ENCODE results near the gene GSTP1.
"Not testable (repeated sequence)": the region's sequence is repeated elsewhere in the genome, so short reads cannot be mapped to it uniquely, and the experiment has no call there.

The GSTP1 gene

DNA sequence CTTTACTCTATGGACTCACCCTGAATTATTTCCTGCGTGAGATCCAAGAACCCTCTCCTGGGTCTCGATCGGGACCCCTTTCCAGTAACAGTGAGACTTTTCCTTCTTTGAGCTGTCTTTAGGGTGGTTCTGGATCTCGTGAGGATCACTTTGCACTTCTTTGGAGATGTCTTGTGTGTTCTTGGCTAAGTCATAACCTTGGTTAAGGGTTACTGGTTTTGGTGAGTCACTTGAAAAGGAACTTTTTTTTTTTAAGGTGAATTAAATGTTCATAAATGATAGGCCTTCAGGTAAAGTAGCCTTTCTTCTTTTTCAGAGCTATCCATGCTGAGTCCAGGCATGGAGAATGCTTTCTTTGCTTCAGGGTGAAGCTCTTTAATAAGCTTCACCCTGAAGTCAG is 19.4 kb upstream of the GSTP1 start:
- DNase-seq, result no peak

DNA sequence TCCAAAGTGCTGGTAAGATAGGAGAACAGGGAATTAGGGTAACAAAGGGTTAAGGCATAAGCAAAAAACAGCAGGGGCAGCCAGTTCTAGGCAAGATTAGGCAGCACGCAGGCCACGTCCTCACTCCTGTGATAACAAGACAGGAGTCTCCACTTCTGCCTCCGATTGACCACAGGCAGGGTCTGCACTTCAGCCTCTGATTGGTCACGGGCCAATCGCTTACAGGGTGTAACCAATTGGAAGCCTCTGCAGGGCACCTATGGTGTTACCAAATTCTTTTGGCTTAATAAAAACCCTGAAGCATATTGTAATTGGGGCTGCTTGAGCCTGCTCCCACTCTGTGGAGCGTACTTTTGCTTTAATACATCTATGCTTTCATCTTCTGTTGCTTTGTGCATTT is 12.2 kb upstream of the GSTP1 start:
- no peak for DNase-seq

DNA sequence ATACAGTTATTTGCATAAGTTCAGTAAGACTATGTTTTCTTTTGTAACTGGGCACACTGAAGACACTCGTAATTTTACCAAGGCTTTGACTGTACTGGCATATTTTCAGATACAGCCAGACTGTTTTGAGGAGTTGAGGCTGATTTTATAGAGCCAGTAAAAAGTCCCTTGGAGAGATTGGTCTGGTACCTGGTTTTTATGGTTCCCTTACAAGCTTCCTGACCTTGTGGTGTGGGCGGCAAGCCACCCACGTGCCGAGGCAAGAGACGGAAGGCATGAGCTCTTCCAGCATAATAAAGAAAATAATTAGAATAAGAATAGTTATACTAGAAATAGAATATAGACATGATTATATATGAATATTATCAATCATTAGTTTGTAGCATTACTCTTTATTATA is 11.3 kb upstream of the GSTP1 start:
- no peak for DNase-seq

DNA sequence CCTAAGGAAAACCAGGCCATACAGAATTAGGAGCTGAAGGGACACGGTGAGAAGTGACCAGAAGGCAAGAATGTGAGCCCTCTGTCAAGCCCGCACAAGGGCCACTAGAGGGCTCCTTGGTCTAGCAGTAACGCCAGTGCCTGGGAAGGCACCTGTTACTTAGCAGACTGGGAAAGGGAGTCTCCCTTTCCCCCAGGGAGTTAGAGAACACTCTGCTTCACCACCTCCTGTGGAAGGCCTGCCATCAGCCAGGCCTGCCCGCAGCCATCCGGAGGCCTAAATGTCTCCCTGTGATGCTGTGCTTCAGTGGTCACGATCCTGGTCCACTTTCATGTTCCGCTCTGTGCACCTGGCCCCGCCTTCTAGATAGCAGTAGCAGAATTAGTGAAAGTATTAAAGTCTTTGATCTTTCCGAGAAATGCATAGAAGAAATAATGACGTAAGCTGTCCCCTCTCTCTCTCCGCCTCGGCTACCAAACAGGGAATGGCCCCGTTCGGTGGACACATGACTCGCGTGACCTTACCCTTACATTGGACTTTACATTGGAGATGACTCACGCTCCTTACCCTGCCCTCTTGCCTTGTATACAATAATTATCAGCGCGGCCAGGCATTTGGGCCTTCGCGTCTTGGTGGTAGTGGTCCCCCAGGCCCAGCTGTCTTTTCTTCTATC is 10.7 kb upstream of the GSTP1 start:
- DNase-seq, result peak; percentile 30 to 65

DNA sequence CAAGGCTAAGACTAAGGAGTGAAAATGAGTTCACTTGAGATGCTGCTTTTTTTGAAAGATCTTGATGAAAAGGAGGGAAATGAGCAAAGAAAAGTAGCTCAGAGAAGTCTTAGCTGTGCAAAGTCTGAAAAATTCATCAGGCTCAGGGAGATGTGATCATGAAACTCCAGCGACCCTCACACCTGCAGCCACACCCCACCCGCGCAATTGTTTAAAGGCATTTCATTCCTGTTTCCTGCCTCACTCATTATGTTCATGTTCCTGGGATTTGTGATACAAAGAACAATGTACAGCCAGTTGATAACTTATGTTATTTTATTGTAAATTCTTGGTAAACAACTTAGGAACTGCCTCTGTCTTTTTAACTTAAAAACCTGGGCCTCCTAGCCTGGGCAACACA is 8.7 kb upstream of the GSTP1 start:
- no peak for DNase-seq

DNA sequence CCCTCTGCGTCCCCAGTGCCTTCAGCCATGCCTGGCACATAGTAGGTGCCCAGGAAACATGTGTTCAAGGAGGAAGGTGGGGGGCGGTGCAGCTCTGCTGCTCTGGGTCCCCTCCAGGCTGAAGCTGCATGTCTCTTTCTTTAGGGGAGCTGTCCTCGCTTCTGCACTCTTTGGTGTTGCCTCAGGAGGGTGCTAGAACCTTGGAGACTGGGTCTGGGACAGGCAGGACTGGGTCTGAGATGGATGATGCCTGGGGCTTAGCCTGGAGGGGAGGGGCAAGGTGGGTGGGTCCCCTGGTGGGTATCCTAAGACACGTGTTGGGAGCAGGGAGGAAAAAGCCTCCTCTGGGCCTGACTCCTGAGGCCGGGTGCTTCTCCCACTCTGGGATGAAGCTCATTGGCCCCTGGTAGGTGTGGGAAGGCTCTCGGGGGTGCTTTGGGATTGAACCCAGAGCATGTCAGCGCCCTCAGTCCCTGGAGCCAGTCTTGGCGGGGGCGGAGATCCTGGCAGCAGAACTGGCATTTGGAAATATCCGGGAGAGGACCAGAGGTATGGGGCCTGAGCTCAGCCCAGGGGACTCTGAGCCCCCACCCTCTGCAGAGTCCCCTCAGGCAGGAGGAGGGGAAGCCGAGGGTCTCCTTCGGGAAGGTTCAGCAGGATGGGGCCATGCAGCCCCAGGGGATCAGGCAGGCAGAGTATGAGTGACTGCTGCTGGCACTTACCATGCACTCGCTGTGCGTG is 6.7 kb upstream of the GSTP1 start:
- DNase-seq, result no peak

DNA sequence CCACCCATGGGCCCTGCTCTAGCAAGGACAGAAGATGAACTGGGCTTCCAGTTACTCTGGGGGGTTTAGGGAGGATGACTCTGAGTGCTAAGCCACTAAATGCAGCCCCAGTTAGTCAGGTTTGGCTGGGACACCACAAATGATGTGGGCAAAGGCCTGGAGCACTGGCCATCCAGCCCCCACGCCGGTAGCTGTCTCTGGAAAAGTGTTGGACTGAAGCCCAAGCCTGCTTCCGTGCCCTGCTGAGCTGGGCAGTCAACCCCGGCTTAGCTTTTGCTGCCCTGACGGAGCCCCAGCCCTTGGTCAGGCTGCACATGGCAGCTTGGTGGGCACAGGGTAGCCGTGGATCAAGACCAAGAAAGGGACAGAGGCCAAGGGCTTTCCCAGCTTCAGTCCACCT is 5.7 kb upstream of the GSTP1 start:
- no peak for DNase-seq

DNA sequence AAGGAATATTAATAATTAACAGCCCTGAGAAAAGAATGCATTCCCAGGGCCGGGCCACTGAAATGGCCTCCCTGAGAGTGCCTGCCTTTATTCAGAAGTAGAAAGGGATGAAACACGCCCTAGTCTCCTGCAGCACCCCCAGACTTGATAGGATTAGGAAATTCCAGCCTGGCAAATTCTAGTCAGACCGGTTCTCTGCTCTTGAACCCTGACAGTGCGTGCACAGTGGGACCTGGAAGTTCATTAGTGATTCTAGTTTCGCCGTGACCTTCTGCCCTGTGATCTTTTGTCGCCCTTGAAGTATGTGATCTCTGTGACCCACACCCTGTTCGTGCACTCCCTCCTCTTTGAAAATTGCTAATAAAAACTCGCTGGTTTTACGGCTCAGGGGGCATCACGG is 2.1 kb upstream of the GSTP1 start:
- no peak for DNase-seq

DNA sequence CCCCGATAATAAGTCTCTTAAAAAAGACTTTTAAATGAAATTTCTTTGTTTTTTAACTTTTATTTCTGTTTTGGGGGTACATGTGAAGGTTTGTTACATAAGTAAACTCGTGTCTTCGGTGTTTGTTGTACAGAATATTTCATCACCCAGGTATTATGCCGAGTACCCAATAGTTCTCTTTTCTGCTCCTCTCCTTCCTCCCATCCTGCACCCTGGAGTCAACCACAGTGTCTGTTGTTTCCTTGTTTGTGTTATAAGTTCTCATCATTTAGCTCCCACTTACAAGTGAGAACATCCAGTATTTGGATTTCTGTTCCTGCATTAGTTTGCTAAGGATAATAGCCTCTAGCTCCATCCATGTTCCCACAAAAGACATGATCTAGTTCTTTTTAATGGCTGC is 1.6 kb upstream of the GSTP1 start:
- DNase-seq, result no peak

DNA sequence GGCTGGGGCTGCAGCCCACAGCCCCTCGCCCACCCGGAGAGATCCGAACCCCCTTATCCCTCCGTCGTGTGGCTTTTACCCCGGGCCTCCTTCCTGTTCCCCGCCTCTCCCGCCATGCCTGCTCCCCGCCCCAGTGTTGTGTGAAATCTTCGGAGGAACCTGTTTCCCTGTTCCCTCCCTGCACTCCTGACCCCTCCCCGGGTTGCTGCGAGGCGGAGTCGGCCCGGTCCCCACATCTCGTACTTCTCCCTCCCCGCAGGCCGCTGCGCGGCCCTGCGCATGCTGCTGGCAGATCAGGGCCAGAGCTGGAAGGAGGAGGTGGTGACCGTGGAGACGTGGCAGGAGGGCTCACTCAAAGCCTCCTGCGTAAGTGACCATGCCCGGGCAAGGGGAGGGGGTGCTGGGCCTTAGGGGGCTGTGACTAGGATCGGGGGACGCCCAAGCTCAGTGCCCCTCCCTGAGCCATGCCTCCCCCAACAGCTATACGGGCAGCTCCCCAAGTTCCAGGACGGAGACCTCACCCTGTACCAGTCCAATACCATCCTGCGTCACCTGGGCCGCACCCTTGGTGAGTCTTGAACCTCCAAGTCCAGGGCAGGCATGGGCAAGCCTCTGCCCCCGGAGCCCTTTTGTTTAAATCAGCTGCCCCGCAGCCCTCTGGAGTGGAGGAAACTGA is 731 bp downstream of the GSTP1 start:
- DNase-seq, result no peak

DNA sequence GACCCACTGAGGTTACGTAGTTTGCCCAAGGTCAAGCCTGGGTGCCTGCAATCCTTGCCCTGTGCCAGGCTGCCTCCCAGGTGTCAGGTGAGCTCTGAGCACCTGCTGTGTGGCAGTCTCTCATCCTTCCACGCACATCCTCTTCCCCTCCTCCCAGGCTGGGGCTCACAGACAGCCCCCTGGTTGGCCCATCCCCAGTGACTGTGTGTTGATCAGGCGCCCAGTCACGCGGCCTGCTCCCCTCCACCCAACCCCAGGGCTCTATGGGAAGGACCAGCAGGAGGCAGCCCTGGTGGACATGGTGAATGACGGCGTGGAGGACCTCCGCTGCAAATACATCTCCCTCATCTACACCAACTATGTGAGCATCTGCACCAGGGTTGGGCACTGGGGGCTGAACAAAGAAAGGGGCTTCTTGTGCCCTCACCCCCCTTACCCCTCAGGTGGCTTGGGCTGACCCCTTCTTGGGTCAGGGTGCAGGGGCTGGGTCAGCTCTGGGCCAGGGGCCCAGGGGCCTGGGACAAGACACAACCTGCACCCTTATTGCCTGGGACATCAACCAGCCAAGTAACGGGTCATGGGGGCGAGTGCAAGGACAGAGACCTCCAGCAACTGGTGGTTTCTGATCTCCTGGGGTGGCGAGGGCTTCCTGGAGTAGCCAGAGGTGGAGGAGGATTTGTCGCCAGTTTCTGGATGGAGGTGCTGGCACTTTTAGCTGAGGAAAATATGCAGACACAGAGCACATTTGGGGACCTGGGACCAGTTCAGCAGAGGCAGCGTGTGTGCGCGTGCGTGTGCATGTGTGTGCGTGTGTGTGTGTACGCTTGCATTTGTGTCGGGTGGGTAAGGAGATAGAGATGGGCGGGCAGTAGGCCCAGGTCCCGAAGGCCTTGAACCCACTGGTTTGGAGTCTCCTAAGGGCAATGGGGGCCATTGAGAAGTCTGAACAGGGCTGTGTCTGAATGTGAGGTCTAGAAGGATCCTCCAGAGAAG is 1.6 kb downstream of the GSTP1 start:
- DNase-seq, result no peak

DNA sequence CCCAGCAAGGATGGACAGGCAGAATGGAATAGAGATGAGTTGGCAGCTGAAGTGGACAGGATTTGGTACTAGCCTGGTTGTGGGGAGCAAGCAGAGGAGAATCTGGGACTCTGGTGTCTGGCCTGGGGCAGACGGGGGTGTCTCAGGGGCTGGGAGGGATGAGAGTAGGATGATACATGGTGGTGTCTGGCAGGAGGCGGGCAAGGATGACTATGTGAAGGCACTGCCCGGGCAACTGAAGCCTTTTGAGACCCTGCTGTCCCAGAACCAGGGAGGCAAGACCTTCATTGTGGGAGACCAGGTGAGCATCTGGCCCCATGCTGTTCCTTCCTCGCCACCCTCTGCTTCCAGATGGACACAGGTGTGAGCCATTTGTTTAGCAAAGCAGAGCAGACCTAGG is 2.3 kb downstream of the GSTP1 start:
- no peak for DNase-seq

DNA sequence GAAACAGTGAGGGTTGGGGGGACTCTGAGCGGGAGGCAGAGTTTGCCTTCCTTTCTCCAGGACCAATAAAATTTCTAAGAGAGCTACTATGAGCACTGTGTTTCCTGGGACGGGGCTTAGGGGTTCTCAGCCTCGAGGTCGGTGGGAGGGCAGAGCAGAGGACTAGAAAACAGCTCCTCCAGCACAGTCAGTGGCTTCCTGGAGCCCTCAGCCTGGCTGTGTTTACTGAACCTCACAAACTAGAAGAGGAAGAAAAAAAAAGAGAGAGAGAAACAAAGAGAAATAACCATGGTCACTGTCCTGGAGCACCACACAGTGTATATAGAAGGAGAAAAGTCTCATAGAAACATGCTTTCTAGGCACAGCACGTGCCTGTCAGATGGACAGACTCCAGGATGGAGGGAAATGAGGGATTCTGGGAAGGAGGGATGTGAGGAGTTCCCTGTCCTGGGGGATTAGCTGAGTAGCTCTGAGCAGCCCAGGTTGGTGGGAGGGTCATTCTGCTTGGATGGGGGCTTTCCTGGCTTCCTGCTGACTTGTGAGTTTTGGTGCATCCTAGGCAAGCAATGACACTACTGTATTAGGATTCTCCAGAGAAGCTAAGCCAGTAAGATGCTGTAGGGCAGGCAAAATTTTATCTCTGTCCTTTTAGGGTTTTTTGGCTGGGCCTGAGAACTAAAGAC is 3.1 kb downstream of the GSTP1 start:
- DNase-seq, result no peak

DNA sequence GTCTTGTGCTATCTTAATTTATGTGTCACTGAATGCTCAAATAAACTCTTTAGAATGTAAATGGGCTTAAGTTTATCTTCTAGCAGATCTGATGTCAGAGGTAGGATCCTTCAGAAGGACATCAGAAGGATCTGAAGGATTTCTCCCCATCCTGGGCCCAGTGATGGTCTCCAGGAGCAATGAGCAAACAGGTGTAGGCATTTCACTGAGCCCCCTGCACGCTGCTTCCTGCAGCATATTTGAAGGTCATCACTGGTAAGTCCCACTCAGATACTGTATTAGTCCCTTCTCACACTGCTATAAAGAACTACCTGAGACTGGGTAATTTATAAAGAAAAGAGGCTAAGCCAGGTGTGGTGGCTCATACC is 4.5 kb downstream of the GSTP1 start:
- no peak for DNase-seq

DNA sequence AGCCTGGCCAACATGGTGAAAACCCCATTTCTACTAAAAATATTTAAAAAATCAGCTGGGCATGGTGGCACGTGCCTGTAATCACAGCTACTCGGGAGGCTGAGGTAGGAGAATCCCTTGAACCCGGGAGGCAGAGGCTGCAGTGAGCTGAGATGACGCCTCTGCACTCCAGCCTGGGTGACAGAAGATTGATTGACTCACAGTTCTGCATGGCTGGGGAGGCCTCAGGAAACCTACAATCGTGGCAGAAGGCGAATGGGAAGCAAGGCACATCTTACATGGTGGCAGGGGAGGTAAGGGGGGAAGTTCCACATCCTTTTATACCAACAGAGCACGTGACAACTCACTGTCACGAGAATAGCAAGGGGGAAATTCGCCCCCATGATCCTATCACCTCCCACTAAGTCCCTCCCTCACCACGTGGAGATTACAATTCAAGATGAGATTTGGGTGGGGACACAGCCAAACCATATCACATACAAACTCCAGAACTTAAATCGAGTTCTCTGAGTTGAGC is 5.3 kb downstream of the GSTP1 start:
- DNase-seq, result not testable (repeated sequence)

DNA sequence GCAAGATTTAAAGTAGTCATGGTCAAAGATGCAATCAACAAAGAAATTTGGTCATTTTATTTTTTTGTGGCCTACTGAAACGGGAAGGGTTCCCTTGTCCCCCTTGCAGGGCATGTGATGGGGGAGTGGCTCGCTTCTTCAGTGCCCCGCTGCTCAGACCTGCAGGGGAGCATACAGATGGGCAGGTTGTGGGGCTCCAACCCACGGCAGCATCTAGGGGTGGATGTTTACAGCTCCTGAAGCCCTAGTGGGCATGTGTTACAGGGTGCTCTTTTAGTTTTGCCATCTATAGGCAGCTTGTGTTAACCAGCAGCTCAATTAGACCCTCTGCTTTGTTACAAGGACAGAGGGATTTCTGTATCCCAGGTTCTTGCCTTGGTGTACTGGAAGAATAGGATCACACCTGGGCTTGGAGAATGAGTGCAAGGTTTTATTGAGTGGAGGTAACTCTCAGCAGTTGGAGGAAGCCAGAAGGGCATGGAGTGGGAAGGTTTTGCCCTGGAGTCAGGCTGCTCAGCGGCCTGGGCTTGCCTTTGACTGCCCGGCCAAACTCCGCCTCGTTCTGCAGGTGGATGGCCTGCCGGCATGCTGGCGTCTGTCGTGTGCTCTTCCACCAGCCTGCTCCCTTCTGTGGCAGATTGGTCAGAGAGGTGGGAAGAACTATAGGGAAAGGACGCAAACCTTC is 9.4 kb downstream of the GSTP1 start:
- DNase-seq, result no peak

DNA sequence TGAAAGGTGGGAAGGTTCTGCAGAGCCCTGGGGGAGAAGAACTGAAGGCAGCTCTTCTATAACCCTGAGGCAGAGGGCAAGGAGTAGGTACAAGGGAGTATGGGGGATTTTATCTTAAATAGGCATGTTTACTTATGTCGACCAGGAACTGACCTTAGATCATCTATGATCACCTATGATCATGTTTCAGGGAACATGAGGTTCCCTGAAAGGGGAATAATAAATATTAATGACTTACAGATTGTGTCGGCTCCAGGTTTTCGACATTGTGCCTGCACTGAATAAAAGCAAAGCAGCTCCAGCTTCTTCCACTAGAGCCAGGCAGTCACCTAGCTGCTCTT is 9.9 kb downstream of the GSTP1 start:
- DNase-seq, result no peak

DNA sequence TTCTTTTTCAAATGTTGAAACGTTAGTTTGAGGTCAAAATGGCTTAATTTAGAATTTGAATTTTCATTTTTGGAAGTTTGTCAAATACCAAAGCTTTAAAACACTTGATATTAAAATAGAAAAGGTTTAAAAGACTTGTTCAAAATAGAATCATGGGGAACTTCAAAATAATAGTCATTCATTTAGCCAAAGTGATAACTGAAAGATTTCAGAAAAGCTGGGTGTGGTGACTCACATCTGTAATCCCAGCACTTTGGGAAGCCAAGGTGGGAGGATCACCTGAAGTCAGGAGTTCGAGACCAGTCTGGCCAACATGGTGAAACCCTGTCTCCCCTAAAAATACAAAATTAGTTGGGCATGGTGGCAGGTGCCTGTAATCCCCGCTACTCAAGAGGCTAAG is 10.9 kb downstream of the GSTP1 start:
- DNase-seq, result no peak

DNA sequence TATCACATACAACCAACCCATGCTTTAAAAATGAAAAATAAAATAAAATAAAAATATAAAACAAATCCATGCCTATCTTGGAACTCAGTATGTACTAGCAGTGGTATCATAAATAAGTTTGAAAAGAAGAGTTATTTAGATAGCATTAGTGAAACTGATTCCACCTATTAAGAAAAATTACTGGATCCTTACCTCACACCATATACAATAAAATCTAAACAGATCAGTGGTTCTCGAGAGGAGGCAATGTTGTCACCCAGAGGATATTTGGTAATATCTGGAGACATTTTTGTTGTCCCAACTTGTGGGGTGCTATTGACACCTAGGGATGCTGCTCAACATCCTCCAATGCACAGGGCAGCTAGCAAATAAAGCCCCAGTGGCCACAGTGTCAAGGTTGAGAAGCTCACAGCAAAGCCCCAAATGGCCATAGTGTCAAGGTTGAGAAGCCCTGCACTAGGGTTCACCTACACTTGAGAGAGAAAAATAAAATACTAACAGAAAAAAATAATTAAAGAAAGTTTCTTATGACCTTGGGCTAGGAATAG is 13.2 kb downstream of the GSTP1 start:
- DNase-seq, result no peak

DNA sequence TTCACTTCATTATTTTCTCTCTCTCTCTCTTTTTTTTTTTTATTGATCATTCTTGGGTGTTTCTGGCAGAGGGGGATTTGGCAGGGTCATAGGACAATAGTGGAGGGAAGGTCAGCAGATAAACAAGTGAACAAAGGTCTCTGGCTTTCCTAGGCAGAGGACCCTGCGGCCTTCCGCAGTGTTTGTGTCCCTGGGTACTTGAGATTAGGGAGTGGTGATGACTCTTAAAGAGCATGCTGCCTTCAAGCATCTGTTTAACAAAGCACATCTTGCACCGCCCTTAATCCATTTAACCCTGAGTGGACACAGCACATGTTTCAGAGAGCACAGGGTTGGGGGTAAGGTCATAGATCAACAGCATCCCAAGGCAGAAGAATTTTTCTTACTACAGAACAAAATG is 13.8 kb downstream of the GSTP1 start:
- DNase-seq, result not testable (repeated sequence)

DNA sequence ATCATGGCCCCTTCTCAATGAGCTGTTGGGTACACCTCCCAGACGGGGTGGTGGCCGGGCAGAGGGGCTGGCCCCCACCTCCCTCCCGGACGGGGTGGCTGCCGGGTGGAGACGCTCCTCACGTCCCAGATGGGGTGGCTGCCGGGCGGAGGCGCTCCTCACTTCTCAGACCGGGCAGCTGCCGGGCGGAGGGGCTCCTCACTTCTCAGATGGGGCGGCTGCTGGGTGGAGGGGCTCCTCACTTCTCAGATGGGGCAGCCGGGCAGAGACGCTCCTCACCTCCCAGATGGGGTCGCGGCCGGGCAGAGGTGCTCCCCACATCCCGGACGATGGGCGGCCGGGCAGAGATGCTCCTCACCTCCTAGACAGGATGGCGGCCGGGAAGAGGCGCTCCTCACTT is 14.4 kb downstream of the GSTP1 start:
- DNase-seq, result not testable (repeated sequence)

Data from NCI-H1930 (cell line).